T-helper 2 cell treated with Interferon-gamma antibody and Interleukin-4, amounts not matched to agents 5 μg/mL and 100 μg/mL, for 36 hours (primary cell): ENCODE data around the gene LPA.
A peak's percentile ranks its signal among the peaks of the same experiment; 100 is the strongest.
"Not testable (repeated sequence)": the region's sequence is repeated elsewhere in the genome, so short reads cannot be mapped to it uniquely, and the experiment has no call there.

ENCODE experiments used
- DNase-seq: peaks from one replicate; pipeline ENCODE4 v3.0.0; 2021; ENCODE audit warnings: low spot score
- H3K27ac Mint-ChIP-seq: one replicate; pipeline ENCODE4 v1.8.0; 2021; ENCODE audit warnings: mild to moderate bottlenecking, mixed read lengths
- H3K27me3 Mint-ChIP-seq: one replicate; pipeline ENCODE4 v1.8.0; 2021; ENCODE audit warnings: low read depth, mixed read lengths
- H3K36me3 Mint-ChIP-seq: one replicate; pipeline ENCODE4 v1.8.0; 2021; ENCODE audit warnings: low read depth, mixed read lengths
- H3K4me1 Mint-ChIP-seq: one replicate; pipeline ENCODE4 v1.8.0; 2021; ENCODE audit warnings: low read depth, mixed read lengths
- H3K4me3 Mint-ChIP-seq: one replicate; pipeline ENCODE4 v1.8.0; 2022; ENCODE audit warnings: mild to moderate bottlenecking, moderate library complexity, mixed read lengths
- H3K9me3 Mint-ChIP-seq: one replicate; pipeline ENCODE4 v1.8.0; 2021; ENCODE audit warnings: mixed read lengths

LPA gene

GRCh38 chr6:160595297-160595696, 68.8 kb downstream of the LPA start:
- H3K4me1 Mint-ChIP-seq, H3K27me3 Mint-ChIP-seq, H3K9me3 Mint-ChIP-seq, DNase-seq, H3K27ac Mint-ChIP-seq, H3K36me3 Mint-ChIP-seq, H3K4me3 Mint-ChIP-seq: not testable (repeated sequence)

- Mint-ChIP-seq H3K27ac (no peak overlapping the region), H3K4me1 (no peaks in the 10 kb centered on the region), H3K27me3 (no peaks in the 10 kb centered on the region), H3K36me3 (no peaks in the 10 kb centered on the region), H3K9me3 (no peaks in the 10 kb centered on the region), H3K4me3 (no peak overlapping the region)
- DNase-seq = no peak
Observed at GRCh38 chr6:160586374-160586773, 77.7 kb downstream of the LPA start.

- H3K27me3 Mint-ChIP-seq = no peaks in the 10 kb centered on the region
- no peaks in the 10 kb centered on the region for H3K9me3 Mint-ChIP-seq
- H3K36me3 Mint-ChIP-seq = no peaks in the 10 kb centered on the region
Observed at GRCh38 chr6:160583794-160584193, 80.3 kb downstream of the LPA start.

DNA sequence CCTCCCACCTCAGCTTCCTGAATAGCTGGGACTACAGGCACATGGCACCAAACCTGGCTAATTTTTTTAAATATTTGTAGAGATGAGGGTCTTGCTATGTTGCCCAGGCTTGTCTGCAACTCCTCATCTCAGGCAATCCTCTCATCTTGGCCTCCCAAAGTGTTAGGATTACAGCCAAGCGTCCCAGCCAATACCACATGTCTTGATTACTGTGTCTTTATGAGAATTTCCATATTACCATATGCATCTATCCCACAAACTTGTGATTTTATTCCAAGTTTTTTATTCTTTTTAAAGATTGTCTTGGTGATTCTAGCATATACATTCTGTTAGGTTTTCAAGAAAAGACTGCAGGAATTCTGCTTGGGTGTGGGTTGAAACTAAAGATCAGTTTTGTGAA, 82.7 kb downstream of the LPA start:
- no peak for DNase-seq
- no peak overlapping the region for H3K4me3 Mint-ChIP-seq
- H3K9me3 Mint-ChIP-seq = no peaks in the 10 kb centered on the region
- H3K27me3 Mint-ChIP-seq = no peaks in the 10 kb centered on the region
- H3K4me1 Mint-ChIP-seq = no peaks in the 10 kb centered on the region
- H3K36me3 Mint-ChIP-seq = no peaks in the 10 kb centered on the region
- H3K27ac Mint-ChIP-seq = no peak overlapping the region

More at GRCh38 chr6:160583794-160584193, 80.3 kb downstream of the LPA start:
- no peak overlapping the region for H3K4me3 Mint-ChIP-seq
- H3K4me1 Mint-ChIP-seq = no peaks in the 10 kb centered on the region
- H3K27ac Mint-ChIP-seq = no peak overlapping the region
- no peak for DNase-seq

DNA sequence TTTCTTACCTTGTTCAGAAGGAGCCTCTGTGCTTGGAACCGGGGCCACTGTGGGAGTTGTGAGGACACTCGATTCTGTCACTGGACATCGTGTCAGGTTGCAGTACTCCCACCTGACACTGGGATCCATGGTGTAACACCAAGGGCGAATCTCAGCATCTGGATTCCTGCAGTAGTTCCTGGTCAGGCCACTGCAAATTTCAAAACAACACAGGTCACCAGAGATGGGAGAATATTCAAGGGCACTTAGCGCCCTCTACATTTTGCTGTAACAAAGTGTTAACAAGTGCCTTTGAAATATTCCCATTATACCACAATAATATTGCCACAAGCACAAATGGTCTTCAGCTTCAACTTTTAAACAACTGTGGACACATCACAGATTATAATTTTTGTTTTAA, 85.6 kb downstream of the LPA start:
- H3K27ac Mint-ChIP-seq, DNase-seq, H3K36me3 Mint-ChIP-seq, H3K4me1 Mint-ChIP-seq, H3K27me3 Mint-ChIP-seq, H3K4me3 Mint-ChIP-seq, H3K9me3 Mint-ChIP-seq: not testable (repeated sequence)

GRCh38 chr6:160573943-160574342, 90.1 kb downstream of the LPA start:
- Mint-ChIP-seq H3K36me3 (no peaks in the 10 kb centered on the region), H3K27ac (no peak overlapping the region), H3K27me3 (peaks cover 4% of the 10 kb centered on the region), H3K4me1 (no peaks in the 10 kb centered on the region), H3K9me3 (no peaks in the 10 kb centered on the region), H3K4me3 (no peak overlapping the region)
- DNase-seq = no peak

- not testable (repeated sequence) for H3K9me3 Mint-ChIP-seq, DNase-seq, H3K36me3 Mint-ChIP-seq, H3K4me1 Mint-ChIP-seq, H3K4me3 Mint-ChIP-seq, H3K27ac Mint-ChIP-seq
- peaks cover 10% of the 10 kb centered on the region for H3K27me3 Mint-ChIP-seq
Observed at GRCh38 chr6:160571201-160571600, 92.9 kb downstream of the LPA start.

- Mint-ChIP-seq H3K4me3 (no peak overlapping the region), H3K36me3 (no peaks in the 10 kb centered on the region), H3K27me3 (peaks cover 4% of the 10 kb centered on the region), H3K9me3 (no peaks in the 10 kb centered on the region), H3K4me1 (no peaks in the 10 kb centered on the region), H3K27ac (no peak overlapping the region)
- no peak for DNase-seq
Observed at GRCh38 chr6:160544802-160545201, 119.3 kb downstream of the LPA start.

DNA sequence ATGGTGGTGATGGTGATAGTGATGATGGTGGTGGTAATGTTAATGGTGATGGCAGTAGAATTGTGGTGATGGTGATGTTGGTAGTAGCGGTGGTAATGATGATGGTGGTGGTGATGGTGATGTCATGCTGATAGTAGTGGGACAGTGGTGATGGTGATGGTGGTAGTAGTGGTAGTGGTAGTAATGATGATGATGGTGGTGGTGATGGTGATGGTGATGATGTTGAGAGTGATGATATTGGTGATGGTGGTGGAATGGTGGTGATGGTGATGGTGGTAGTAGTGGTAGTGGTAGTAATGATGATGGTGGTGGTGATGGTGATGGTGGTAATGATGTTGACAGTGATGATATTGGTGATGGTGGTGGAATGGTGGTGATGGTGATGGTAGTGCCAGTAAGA, 128.8 kb downstream of the LPA start:
- H3K4me3 Mint-ChIP-seq = no peak overlapping the region
- no peak for DNase-seq
- H3K9me3 Mint-ChIP-seq = no peaks in the 10 kb centered on the region
- no peaks in the 10 kb centered on the region for H3K4me1 Mint-ChIP-seq
- no peaks in the 10 kb centered on the region for H3K36me3 Mint-ChIP-seq
- H3K27me3 Mint-ChIP-seq = peaks cover 16% of the 10 kb centered on the region
- no peak overlapping the region for H3K27ac Mint-ChIP-seq

GRCh38 chr6:160534050-160534696, 129.9 kb downstream of the LPA start:
- peak; percentile 29 for DNase-seq
- Mint-ChIP-seq H3K9me3 (peaks cover 2% of the 10 kb centered on the region), H3K27me3 (peaks cover 25% of the 10 kb centered on the region), H3K36me3 (no peaks in the 10 kb centered on the region), H3K4me1 (no peaks in the 10 kb centered on the region), H3K27ac (no peak overlapping the region), H3K4me3 (no peak overlapping the region)

DNA sequence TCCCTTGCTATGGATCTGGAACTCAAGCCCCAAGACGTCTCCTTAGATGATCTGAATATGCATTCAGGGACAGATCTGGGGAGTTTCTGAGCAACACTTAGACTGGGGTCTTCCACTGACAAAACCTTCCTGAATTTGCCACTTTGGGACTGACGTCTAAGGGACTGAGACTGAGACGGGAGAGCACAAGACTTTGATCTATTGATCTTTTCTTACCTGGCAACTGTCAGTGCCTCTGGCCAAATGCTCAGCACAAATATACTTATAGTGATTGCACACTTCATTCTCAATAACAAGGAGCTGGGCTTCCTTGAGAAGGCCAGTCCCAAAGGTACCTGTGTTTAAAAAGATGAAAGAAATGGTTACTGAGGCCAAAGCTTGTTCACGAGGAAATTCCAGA, 131.8 kb downstream of the LPA start:
- Mint-ChIP-seq H3K9me3 (peaks cover 4% of the 10 kb centered on the region), H3K36me3 (no peaks in the 10 kb centered on the region), H3K4me1 (no peaks in the 10 kb centered on the region), H3K4me3 (no peak overlapping the region), H3K27ac (no peak overlapping the region), H3K27me3 (peaks cover 41% of the 10 kb centered on the region)
- DNase-seq = no peak

GRCh38 chr6:160531826-160532225, 132.2 kb downstream of the LPA start:
- Mint-ChIP-seq H3K4me1 (no peaks in the 10 kb centered on the region), H3K4me3 (no peak overlapping the region), H3K27ac (no peak overlapping the region), H3K9me3 (peaks cover 4% of the 10 kb centered on the region), H3K27me3 (peaks cover 45% of the 10 kb centered on the region), H3K36me3 (no peaks in the 10 kb centered on the region)
- DNase-seq = no peak

DNA sequence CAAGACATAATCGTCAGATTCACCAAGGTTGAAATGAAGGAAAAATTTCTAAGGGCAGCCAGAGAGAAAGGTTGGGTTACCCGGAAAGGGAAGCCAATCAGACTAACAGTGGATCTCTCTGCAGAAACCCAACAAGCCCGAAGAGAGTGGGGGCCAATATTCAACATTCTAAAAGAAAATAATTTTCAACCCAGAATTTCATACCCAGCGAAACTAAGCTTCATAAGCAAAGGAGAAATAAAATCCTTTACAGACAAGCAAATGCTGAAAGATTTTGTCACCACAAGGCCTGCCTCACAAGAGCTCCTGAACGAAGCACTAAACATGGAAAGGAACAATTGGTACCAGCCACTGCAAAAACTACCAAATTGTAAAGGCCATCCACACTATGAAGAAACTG, 134.6 kb downstream of the LPA start:
- H3K27ac Mint-ChIP-seq, H3K4me1 Mint-ChIP-seq, H3K9me3 Mint-ChIP-seq, H3K4me3 Mint-ChIP-seq, H3K36me3 Mint-ChIP-seq, DNase-seq: not testable (repeated sequence)
- peaks cover 62% of the 10 kb centered on the region for H3K27me3 Mint-ChIP-seq

DNA sequence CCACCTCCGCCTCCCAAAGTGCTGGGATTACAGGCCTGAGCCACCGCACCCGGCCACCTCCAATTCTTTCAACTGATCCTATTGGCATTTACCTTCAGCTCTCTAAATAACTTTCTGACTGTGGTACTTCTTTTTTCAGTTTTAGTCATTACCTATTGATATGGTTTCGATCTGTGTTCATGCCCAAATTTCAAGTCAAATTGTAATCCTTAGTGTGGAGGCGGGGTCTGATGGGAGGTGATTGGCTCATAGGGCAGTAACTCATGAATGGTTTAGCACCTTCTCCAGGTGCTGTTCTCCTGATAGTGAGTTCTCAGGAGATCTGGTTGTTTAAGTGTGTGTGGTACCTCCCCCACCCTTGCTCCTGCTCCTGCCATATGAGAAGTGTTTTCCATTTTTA, 140.9 kb downstream of the LPA start:
- H3K27me3 Mint-ChIP-seq = peaks cover 49% of the 10 kb centered on the region
- no peak overlapping the region for H3K4me3 Mint-ChIP-seq
- H3K36me3 Mint-ChIP-seq = no peaks in the 10 kb centered on the region
- peaks cover 22% of the 10 kb centered on the region for H3K4me1 Mint-ChIP-seq
- no peaks in the 10 kb centered on the region for H3K9me3 Mint-ChIP-seq
- no peak for DNase-seq
- H3K27ac Mint-ChIP-seq = no peak overlapping the region
